Upper lobe of left lung (tissue), 6 donors: Measurements from ENCODE around the gene TGFB2. TPM values are rescaled to one million over a fixed set of nuclear protein-coding genes. Genes with fewer than 3 reads are reported as not detected.

Source experiments
- ATAC-seq, 2 donors: fragments of 200-7000 bp; cut with Tn5 transposase; one replicate each; pipeline ENCODE4 v1.9.1; 2022; ENCODE audit warnings: mild to moderate bottlenecking in 2 of 2, moderate library complexity in 2 of 2; ENCODE audit not compliant: low FRiP score in 2 of 2
- DNase-seq, 2 donors: peaks; one replicate each; pipeline ENCODE4 v3.0.0-alpha.2; 2019 to 2020
- H3K27ac ChIP-seq, 4 donors: fragments of 200-600 bp; sonication (generic); one replicate each; pipeline ENCODE4 v1.5.1; 2016 to 2019
- H3K27me3 ChIP-seq, 4 donors: fragments of 200-600 bp; sonication (generic); one replicate each; pipeline ENCODE4 v1.5.1; 2017 to 2019
- H3K36me3 ChIP-seq, 4 donors: fragments of 200-600 bp; sonication (generic); one replicate each; pipeline ENCODE4 v1.5.1; 2016 to 2019
- H3K4me1 ChIP-seq, 4 donors: fragments of 200-600 bp; sonication (generic); one replicate each; pipeline ENCODE4 v1.5.1; 2018 to 2019
- H3K4me3 ChIP-seq, 4 donors: fragments of 200-600 bp; sonication (generic); one replicate each; pipeline ENCODE4 v1.5.1; 2017 to 2019; ENCODE audit warnings: mild to moderate bottlenecking in 2 of 4, moderate library complexity in 1 of 4
- H3K9me3 ChIP-seq, 4 donors: fragments of 200-600 bp; sonication (generic); one replicate each; pipeline ENCODE4 v1.5.1; 2018 to 2019
- EP300 ChIP-seq, 4 donors: sonication (generic); formaldehyde crosslinking; IDR thresholded peaks; one replicate each; pipeline ENCODE4 v1.5.1; 2017; ENCODE audit warnings: antibody characterized with exemption in 4 of 4, control low read depth in 2 of 4
- POLR2A ChIP-seq, 4 donors: fragments of 450-650 bp; IDR thresholded peaks; one replicate each; pipeline ENCODE4 v1.5.1; 2016 to 2017; ENCODE audit warnings: antibody characterized with exemption in 4 of 4, mild to moderate bottlenecking in 2 of 4
- POLR2AphosphoS5 ChIP-seq, 2 donors: sonication (generic); formaldehyde crosslinking; IDR thresholded peaks; one replicate each; pipeline ENCODE4 v1.5.1; 2017; ENCODE audit warnings: antibody characterized with exemption in 2 of 2
- WGBS, 2 donors: methylation state at CpG; one replicate each; pipeline ENCODE4 v1.1.5; 2017 to 2018; 5-methylcytosine and 5-hydroxymethylcytosine counted together
- total RNA-seq, 6 donors: library from RNA; depleted of rRNA in 4 of 6; stranded (reverse); fragments of >200 nt in 4 of 6; gene quantifications; one replicate each; pipeline versions ENCODE4 v1.1.0 to v1.2.1, GENCODE V29; 2016 to 2021
- TF ChIP-seq, protein P1 (sequence below), 6 experiments: fragments of 450-650 bp in 4 of 6; fragments of 200-600 bp in 2 of 6; sonication (generic) in 2 of 6; IDR thresholded peaks; one replicate each; pipeline ENCODE4 v1.5.1; 2016 to 2019; ENCODE audit warnings: antibody characterized with exemption in 6 of 6
- donor health status: DM: no; HTN: no; CAD: no; lungs with moderate emphysema.
- donor health status: DM: no; HTN: yes; CAD: no; lungs with severe emphysema.

Gene TGFB2
- total RNA-seq, 6 donors from 2014 or later, result 4.2 to 13.7 (median 9.9) TPM

DNA sequence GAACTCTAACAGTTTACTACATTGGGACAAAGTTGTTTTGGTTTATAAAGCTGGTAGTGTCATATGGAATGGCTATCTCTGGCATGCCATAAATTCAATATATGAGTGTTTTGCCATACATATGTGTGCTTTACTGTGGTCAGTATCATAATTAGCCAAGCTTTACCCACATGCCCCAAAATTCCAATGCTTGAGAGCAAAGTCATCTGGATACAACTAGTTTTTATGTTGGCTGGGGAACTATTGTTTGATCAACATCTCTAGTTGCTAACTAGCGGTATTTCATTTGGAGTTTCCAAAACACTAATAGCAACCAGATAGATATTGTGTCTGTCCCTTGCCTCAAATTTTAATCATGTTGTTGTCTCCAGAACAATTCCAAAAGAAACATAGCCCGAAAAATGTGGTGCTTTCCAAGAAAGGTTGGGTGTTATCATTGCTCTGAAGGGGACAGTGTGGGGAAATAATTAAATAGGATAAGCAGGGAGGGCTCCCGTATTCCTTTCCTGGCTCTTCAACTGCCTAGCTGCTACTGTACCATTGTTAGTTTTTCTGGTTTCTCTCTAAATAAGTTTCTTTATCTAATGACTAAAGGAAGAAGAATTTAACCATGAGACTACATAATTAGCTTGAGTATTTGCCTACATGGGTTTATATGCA lies 136.1 kb downstream of the TGFB2 start:
- peak overlapping the region in 1 of 4 donors; percentile 15 for H3K27ac ChIP-seq
- DNase-seq (no peak), ATAC-seq (no peak)
- no peaks in the 10 kb centered on the region for H3K9me3 ChIP-seq
- no peak overlapping the region for H3K4me3 ChIP-seq
- no peaks in the 10 kb centered on the region for H3K36me3 ChIP-seq
- H3K4me1 ChIP-seq, result peaks cover 6 to 20% (median 12%) of the 10 kb centered on the region in 4 donors
- WGBS, 2 donors, result 49 to 78% methylated on average over 3 of the region's 3 CpGs
- no peak for TF ChIP-seq EP300 (IDR thresholded peaks at IDR 0.05)
- TF ChIP-seq, protein P1, sequence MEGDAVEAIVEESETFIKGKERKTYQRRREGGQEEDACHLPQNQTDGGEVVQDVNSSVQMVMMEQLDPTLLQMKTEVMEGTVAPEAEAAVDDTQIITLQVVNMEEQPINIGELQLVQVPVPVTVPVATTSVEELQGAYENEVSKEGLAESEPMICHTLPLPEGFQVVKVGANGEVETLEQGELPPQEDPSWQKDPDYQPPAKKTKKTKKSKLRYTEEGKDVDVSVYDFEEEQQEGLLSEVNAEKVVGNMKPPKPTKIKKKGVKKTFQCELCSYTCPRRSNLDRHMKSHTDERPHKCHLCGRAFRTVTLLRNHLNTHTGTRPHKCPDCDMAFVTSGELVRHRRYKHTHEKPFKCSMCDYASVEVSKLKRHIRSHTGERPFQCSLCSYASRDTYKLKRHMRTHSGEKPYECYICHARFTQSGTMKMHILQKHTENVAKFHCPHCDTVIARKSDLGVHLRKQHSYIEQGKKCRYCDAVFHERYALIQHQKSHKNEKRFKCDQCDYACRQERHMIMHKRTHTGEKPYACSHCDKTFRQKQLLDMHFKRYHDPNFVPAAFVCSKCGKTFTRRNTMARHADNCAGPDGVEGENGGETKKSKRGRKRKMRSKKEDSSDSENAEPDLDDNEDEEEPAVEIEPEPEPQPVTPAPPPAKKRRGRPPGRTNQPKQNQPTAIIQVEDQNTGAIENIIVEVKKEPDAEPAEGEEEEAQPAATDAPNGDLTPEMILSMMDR (IDR thresholded peaks at IDR 0.05), result no peak
- TF ChIP-seq POLR2AphosphoS5 (IDR thresholded peaks at IDR 0.05), result no peak
- no peak for TF ChIP-seq POLR2A (IDR thresholded peaks at IDR 0.05)
- H3K27me3 ChIP-seq, result no peaks in the 10 kb centered on the region

DNA sequence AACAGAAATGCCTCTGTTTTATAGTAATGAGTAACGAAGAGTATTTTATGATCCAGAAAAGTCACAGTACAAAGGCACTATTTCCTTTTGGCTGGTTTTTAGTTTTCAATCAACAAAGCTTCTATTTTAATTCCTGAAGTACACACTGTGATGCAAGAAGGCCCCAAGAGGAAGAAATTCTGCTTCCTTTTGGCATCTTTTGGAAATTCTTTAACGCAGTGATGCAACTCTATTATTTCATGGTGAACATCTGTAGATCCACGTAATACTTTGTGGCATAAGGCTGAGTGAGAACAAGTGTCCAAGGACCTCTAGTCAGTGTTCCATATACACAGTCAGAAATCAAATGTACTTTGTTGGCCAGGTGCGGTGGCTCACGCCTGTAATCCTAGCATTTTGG lies 137.5 kb downstream of the TGFB2 start:
- DNase-seq (no peak), ATAC-seq (peak; percentile 37 to 77)
- Histone ChIP-seq H3K27me3 (no peaks in the 10 kb centered on the region), H3K27ac (no peak overlapping the region), H3K4me3 (no peak overlapping the region), H3K36me3 (no peaks in the 10 kb centered on the region), H3K4me1 (peaks cover 6 to 20% (median 12%) of the 10 kb centered on the region in 4 donors), H3K9me3 (no peaks in the 10 kb centered on the region)
- TF ChIP-seq POLR2AphosphoS5 (IDR thresholded peaks at IDR 0.05), result peak in 1 of 2 donors; percentile 25
- TF ChIP-seq, protein P1 (IDR thresholded peaks at IDR 0.05), result no peak
- TF ChIP-seq EP300 (IDR thresholded peaks at IDR 0.05), result no peak
- TF ChIP-seq POLR2A (IDR thresholded peaks at IDR 0.05), result no peak
- WGBS, 2 donors, result 47 to 59% methylated on average over 3 to 5 of the region's 5 CpGs

DNA sequence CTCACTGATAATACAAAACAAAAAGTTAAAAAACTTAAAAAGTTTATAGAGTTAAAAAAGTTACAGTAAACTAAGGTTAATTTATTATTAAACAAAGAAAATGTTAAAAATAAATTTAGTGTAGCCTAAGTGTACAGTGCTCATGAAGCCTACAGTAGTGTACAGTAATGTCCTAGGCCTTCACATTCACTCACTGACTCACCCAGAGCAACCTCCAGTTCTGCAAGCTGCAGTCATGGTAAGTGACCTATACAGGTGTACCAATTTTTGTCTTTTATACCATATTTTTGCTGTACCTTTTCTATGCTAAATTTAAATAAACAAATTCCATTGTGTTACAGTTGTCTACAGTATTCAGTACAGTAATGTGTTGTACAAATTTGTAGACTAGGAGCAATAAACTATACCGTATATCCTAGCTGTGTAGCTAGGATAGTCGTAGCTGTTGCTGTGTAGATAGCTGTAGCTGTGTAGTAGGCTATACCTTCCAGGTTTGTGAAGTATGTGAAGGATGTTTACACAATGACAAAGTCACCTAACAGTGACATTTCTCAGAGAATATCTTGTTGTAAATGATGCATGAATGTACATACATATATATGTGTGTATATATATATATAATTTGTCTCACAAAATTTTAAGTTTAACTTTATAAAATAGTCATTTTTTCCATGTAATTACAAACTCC lies 140.2 kb downstream of the TGFB2 start:
- H3K4me1 ChIP-seq, result peaks cover 3 to 12% (median 9%) of the 10 kb centered on the region in 4 donors
- H3K27me3 ChIP-seq, result no peaks in the 10 kb centered on the region
- no peak overlapping the region for H3K4me3 ChIP-seq
- H3K9me3 ChIP-seq, result no peaks in the 10 kb centered on the region
- H3K27ac ChIP-seq, result no peak overlapping the region
- no peak for ATAC-seq
- H3K36me3 ChIP-seq, result no peaks in the 10 kb centered on the region
- no peak for DNase-seq
- WGBS, 2 donors, result 88 to 91% methylated on average over 2 of the region's 2 CpGs
- TF ChIP-seq, protein P1 (IDR thresholded peaks at IDR 0.05), result no peak
- TF ChIP-seq POLR2A (IDR thresholded peaks at IDR 0.05) (no peak), POLR2AphosphoS5 (IDR thresholded peaks at IDR 0.05) (no peak), EP300 (IDR thresholded peaks at IDR 0.05) (no peak)

DNA sequence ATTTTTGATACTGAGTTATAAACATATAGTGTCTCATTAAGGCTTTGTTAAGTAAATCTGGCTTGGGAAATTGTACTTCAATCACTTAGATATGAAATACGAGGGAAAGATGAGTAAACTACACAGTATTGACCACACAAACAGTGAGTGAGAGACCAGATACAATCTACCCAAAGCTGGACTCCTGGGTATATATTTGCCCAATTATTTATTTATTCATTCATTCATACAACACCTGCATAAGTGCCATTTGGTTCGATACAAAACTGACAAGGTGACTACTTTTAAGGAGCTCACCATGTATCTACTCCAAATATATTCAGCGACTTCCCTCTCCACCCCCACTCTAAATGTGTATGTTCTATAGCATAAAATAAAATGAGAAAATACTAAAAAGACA lies 143.4 kb downstream of the TGFB2 start:
- 85 to 90% methylated on average over 3 of the region's 3 CpGs for WGBS, 2 donors
- DNase-seq (no peak), ATAC-seq (no peak)
- TF ChIP-seq EP300 (IDR thresholded peaks at IDR 0.05), result no peak
- no peak overlapping the region for H3K4me3 ChIP-seq
- H3K36me3 ChIP-seq, result no peaks in the 10 kb centered on the region
- H3K9me3 ChIP-seq, result no peaks in the 10 kb centered on the region
- H3K27ac ChIP-seq, result no peak overlapping the region
- H3K27me3 ChIP-seq, result no peaks in the 10 kb centered on the region
- peaks cover 0 to 3% (median 1%) of the 10 kb centered on the region in 4 donors for H3K4me1 ChIP-seq

DNA sequence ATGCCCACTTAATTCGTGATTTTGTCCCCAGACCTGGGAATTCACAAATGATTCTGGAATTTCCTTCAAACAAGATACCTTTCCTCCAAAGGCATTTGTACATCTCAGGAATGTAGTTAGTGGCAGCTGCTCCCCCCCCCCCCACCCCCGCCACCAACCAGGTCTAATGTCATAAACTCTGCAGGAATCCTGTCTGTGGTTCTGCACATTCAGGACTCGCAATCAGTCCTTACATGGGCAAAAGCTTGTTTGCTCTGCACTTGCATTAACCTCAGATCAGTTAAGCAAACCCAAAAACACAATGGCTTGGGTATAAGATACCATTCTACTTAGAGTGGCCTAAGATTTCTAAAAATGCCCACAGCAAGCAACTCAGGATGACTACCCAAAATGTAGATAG lies 143.8 kb downstream of the TGFB2 start:
- Histone ChIP-seq H3K36me3 (no peaks in the 10 kb centered on the region), H3K4me3 (no peak overlapping the region), H3K4me1 (peaks cover 0 to 3% (median 1%) of the 10 kb centered on the region in 4 donors), H3K27ac (no peak overlapping the region), H3K27me3 (no peaks in the 10 kb centered on the region), H3K9me3 (no peaks in the 10 kb centered on the region)
- 75 to 83% methylated on average over 3 of the region's 3 CpGs for WGBS, 2 donors
- TF ChIP-seq, protein P1 (IDR thresholded peaks at IDR 0.05), result no peak
- no peak for TF ChIP-seq POLR2AphosphoS5 (IDR thresholded peaks at IDR 0.05)
- TF ChIP-seq POLR2A (IDR thresholded peaks at IDR 0.05), result no peak
- no peak for TF ChIP-seq EP300 (IDR thresholded peaks at IDR 0.05)
- DNase-seq (no peak), ATAC-seq (no peak)
